Lower lobe of right lung (tissue), 2 donors: ENCODE results near the gene PTPRF. TPM values are rescaled to one million over a fixed set of nuclear protein-coding genes. Genes with fewer than 3 reads are reported as not detected.

Experiments
- ATAC-seq, 2 donors: fragments of 200-7000 bp; cut with Tn5 transposase; one replicate each; pipeline ENCODE4 v1.9.1; 2020 to 2022; ENCODE audit warnings: mild to moderate bottlenecking in 2 of 2, moderate library complexity in 2 of 2
- DNase-seq: peaks from one replicate; pipeline ENCODE4 v3.0.0-alpha.2; 2020
- H3K27ac ChIP-seq: fragments of 200-600 bp; one replicate; pipeline ENCODE4 v1.8.0; 2022
- H3K27me3 ChIP-seq: fragments of 200-600 bp; one replicate; pipeline ENCODE4 v1.8.0; 2022; ENCODE audit warnings: low read depth
- H3K36me3 ChIP-seq: fragments of 200-600 bp; one replicate; pipeline ENCODE4 v1.8.0; 2022; ENCODE audit warnings: mild to moderate bottlenecking
- H3K4me1 ChIP-seq: fragments of 200-600 bp; one replicate; pipeline ENCODE4 v1.8.0; 2022
- H3K4me3 ChIP-seq: fragments of 200-600 bp; one replicate; pipeline ENCODE4 v1.8.0; 2022; ENCODE audit warnings: mild to moderate bottlenecking
- H3K9me3 ChIP-seq: fragments of 200-600 bp; one replicate; pipeline ENCODE4 v1.8.0; 2022
- intact Hi-C: fragments of 100-400 bp; cut with DNase I; formaldehyde crosslinking; loops from one replicate; pipeline ENCODE4 v1.11.0; 2022
- total RNA-seq: library from RNA; stranded (reverse); fragmentation: NEBNext Ultra II Directional; extraction: Animal tissue kit (Norgen Biotek cat#: 25700); gene quantifications from one replicate; pipeline ENCODE4 v1.2.1, GENCODE V29; 2021
- TF ChIP-seq, protein P1 (sequence below): fragments of 200-600 bp; IDR thresholded peaks from one replicate; pipeline ENCODE4 v1.8.0; 2022; ENCODE audit warnings: antibody characterized with exemption, mild to moderate bottlenecking
- donor health status: DM: no; HTN: yes; CAD: no; lungs with severe emphysema.

Gene PTPRF
- total RNA-seq, 1 donor from 2014 or later: 176 TPM

DNA sequence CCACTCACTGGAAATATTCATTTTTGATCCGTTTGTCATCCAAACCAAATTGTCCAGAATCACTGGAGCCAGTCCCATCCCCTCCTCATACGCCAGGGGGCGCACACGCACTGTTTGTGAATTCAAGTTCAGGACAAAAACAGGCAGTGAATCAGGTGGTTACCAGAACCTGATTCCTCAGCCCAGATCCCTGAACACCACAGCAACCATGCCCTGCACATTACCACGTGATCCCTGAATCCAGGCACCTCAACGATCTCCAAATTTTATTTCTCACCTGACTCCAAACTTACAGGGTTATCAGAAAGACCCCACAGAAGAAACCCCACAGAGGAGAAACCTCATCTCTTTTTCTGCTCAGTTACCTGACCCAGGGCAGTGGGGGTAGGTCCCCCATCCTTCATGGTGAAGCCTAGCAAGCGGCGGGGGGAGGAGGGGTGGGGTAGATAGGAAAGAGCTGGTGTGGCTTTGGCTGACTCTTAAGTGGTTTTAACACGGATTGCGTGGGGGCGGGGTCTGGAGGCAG, 1.4 kb upstream of the PTPRF start:
- DNase-seq: peak; percentile 87
- no peaks in the 10 kb centered on the region for H3K9me3 ChIP-seq
- H3K4me1 ChIP-seq: peaks cover 30% of the 10 kb centered on the region
- intact Hi-C loops: no loop called here
- H3K4me3 ChIP-seq: no peak overlapping the region
- TF ChIP-seq, protein P1, sequence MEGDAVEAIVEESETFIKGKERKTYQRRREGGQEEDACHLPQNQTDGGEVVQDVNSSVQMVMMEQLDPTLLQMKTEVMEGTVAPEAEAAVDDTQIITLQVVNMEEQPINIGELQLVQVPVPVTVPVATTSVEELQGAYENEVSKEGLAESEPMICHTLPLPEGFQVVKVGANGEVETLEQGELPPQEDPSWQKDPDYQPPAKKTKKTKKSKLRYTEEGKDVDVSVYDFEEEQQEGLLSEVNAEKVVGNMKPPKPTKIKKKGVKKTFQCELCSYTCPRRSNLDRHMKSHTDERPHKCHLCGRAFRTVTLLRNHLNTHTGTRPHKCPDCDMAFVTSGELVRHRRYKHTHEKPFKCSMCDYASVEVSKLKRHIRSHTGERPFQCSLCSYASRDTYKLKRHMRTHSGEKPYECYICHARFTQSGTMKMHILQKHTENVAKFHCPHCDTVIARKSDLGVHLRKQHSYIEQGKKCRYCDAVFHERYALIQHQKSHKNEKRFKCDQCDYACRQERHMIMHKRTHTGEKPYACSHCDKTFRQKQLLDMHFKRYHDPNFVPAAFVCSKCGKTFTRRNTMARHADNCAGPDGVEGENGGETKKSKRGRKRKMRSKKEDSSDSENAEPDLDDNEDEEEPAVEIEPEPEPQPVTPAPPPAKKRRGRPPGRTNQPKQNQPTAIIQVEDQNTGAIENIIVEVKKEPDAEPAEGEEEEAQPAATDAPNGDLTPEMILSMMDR: peak; percentile 94
- no peaks in the 10 kb centered on the region for H3K27me3 ChIP-seq
- H3K27ac ChIP-seq: no peak overlapping the region
- ATAC-seq: peak; percentile 79 to 82
- H3K36me3 ChIP-seq: no peaks in the 10 kb centered on the region

DNA sequence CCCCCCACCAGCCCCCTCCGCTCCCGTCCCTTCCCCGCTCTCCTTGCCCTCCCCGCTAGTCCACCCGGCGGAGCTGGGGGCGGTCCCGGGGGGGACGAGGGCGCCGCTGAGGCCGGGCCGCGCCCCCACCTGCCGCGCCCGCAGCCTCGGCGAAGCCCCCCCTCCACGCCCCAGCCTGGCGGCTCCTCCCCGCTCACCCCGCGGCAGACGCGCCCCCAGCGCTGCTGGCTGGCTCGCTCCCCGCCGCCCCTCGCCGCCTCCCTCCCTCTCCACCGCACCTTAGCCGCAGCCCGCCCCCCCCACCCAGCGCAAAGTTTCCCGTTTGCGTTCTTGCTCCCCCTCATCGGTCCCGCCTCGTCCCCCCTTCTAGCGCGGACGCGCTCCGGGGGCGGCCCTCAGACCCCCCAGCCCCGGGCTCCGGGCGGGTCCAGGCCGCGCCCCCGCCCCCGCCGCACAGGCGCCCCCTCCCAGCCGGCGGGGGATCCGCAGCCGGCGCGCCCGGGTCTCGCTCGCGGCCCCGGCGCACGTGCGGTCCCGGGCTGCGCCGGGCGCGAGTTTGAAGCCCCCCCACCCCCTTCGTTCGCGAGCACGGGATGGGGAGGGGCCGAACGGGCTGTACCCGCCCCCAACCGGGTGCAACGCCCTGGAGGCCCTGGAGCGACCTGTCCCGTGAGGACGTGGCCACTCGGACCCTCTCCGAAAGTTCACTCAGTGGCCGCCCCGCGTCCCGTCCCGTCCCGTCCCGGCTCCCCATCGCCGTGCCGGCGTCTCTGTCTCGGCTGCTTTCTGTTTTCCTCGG, 623 bp downstream of the PTPRF start:
- Histone ChIP-seq H3K27ac (peak overlapping the region; percentile 73), H3K9me3 (no peaks in the 10 kb centered on the region), H3K36me3 (no peaks in the 10 kb centered on the region), H3K4me1 (peaks cover 30% of the 10 kb centered on the region), H3K27me3 (no peaks in the 10 kb centered on the region), H3K4me3 (peak overlapping the region; percentile 71)
- TF ChIP-seq, protein P1: no peak
- intact Hi-C loops: no loop called here
- DNase-seq (peak; percentile 69), ATAC-seq (peak; percentile 58 to 64)

DNA sequence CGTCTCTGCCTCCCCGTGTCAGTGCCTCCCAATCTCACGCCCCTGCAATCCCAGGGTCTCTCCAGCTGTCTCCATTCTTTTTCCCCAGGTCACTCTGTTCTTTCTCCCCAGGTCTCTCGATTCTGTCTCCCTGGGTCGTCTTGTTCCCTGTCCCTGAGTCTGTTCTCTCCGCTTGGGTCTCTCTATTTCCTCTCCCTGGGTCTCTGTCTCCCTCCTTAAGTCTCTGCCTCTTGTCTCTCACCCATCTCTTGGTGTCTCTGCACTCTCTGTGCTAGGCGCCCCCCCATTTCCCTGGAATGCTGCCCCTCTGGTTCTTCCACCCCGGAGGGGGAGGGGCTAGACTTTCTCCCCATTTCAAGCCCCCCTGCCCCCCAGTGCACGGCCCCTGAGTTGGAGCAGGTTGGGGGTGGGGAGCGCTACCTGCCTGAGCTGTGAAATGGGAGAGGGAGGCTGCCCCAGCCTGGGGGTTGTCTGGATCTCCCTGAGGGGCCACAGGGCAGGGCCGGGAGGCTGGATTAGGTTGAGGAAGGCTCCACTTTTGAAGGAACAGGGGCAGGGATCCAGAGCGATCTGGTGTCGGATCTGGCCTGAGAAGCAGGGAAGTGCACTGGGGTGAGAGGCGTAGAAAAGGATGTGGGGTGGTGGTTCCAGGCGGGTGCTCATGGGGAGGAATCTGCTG, 1.4 kb downstream of the PTPRF start:
- peaks cover 31% of the 10 kb centered on the region for H3K4me1 ChIP-seq
- H3K9me3 ChIP-seq: no peaks in the 10 kb centered on the region
- peak overlapping the region; percentile 71 for H3K4me3 ChIP-seq
- ATAC-seq (no peak), DNase-seq (no peak)
- no peaks in the 10 kb centered on the region for H3K27me3 ChIP-seq
- TF ChIP-seq, protein P1: no peak
- peak overlapping the region; percentile 56 for H3K27ac ChIP-seq
- H3K36me3 ChIP-seq: no peaks in the 10 kb centered on the region
- intact Hi-C loops: no loop called here

DNA sequence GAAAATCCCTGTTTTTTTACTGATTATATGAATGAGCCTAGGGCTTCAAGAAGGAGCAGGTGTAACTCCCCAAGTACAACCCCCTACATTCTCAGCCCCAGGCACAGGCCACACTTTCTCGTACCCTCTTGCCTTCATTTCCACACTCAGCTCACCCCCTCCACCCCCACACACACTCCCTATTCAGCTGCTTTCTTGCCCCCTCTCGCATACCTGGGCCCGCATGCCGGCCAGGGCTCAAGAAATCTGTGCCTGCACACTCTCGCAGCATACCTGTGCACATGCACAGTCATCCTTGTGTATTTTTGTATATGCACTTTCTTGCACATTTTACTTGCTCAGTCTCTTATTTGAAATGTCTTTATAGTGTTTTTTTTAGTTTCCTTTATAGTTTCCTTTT, 2.0 kb downstream of the PTPRF start:
- Histone ChIP-seq H3K27me3 (no peaks in the 10 kb centered on the region), H3K4me1 (peaks cover 38% of the 10 kb centered on the region), H3K4me3 (peak overlapping the region; percentile 71), H3K27ac (peak overlapping the region; percentile 56), H3K9me3 (no peaks in the 10 kb centered on the region), H3K36me3 (no peaks in the 10 kb centered on the region)
- DNase-seq: no peak
- TF ChIP-seq, protein P1: no peak
- ATAC-seq: no peak
- intact Hi-C loops: no loop called here

DNA sequence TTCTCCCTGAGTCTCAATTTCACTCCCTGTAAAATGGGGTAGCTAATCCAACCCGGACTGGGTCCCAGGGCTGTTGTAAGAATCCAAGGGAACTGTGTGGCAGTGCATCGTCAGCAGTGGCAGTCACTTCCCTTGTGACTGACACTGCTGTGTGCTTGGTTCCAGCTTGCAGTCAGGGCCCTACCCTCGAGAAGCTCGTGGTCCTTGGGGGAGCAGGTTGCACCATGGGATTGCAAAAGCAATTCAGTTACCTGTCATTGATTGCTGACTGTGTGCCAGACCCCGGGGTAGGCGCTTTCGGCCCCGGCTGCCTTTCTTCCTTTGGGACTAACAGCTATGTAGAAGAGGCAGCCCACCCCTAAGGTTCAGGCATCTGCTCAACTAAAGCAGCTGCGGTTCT, 2.9 kb downstream of the PTPRF start:
- ATAC-seq (no peak), DNase-seq (no peak)
- intact Hi-C loops: no loop called here
- H3K27ac ChIP-seq: no peak overlapping the region
- no peaks in the 10 kb centered on the region for H3K9me3 ChIP-seq
- peaks cover 42% of the 10 kb centered on the region for H3K4me1 ChIP-seq
- H3K36me3 ChIP-seq: no peaks in the 10 kb centered on the region
- TF ChIP-seq, protein P1: no peak
- no peaks in the 10 kb centered on the region for H3K27me3 ChIP-seq
- H3K4me3 ChIP-seq: no peak overlapping the region
